HG02610 (cell line): ENCODE data around the gene STOM.

ENCODE experiments used
- ATAC-seq: cut with Tn5 transposase; IDR thresholded peaks from one replicate; pipeline ENCODE4 v1.9.1; 2021; ENCODE audit warnings: mild to moderate bottlenecking, moderate library complexity; ENCODE audit not compliant: unreplicated experiment

STOM gene

DNA sequence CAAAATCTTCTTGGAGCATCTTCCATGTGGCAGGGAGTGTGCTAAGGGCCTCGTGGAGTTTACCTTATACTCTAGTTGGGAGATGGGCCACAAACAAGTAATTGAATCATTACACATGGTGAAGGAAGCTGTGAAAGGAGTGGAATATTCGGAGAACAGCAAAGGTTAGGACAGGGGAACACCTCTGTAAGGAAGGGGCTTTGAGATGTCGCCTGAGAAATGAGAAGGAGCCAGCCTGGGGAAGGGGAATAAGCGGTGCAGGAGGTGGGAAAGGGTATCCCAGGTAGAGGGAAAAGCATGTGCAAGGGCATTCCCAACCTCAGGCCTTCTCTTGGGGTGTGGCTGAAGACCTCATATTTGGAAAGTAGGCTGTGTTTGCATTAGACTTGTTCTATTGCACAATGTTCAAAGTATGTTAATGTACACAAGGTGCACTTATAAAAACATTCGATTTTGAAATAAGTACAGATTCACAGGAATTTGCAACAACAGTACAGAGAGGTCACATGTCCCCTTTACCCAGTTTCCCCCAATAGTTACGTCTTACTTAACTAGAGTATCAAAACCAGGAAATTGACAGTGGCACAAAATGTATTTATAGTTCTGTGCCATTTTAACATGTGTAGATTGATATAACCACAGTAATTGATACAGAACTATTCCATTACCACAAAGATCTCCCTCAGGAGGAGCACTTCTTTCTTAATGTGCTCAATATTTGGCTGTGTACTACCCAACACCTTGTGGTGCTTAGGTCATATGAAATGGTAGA, 2.4 kb upstream of the STOM start:
- ATAC-seq: no peak

DNA sequence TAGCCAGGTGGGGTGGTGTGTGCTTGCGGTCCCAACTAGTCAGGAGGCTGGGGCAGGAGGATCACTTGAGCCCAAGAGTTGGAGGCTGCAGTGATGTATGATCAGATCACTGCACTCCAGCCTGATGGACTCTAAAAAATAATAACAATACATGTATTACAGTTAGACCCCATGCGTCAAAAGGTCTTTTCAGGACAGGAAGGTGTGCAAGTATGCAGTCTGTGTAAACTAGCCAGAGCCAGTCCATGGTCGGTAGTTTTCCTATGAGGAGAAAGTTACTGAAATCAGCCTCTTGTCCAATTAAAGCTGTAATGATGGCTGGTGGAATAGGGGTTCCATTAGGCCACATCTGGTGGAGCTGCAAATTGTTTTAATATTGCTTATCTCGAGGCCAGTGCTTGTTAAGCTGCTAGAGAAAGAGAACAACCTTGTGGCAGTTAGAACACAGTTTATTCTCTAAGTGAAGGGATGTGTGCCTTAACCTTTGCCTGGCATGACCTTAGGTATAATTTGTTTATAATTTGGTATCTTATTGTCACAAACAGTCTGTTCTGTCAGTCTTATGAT, 1.5 kb upstream of the STOM start:
- no peak for ATAC-seq

DNA sequence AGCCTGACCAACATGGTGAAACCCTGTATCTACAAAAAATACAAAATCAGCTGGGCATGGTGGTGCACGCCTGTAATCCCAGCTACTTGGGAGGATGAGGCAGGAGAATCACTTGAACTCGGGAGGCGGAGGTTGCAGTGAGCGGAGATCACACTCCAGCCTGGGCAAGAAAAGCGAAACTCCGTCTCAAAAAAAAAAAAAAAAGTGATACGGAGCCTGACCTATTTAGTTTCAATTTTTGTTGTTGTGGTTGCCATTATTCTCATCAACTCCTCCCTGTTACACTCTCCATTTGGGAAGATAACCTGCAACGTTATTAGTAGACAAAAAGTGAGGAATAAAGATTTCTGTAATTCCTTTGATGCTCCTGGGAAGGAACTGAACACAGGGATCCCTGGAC, 1.3 kb downstream of the STOM start:
- no peak for ATAC-seq

DNA sequence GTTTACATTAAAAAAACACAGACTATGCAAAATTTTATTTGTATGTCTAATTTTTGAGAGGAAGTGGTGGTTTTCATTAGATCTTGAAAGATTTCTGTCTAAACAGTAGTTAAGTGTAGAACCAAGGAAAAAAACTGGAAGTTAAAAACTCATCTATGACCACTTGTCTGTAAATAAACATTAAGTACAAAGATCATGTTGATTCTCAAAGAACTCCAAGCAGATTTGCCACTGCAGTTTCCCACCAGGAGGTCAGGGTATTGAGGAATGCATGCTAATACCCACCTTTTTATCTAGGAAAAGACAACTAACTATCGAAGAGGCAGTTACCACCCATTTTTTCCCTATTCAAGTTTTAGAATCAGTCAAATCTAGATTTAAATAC, 1.9 kb downstream of the STOM start:
- ATAC-seq: no peak

DNA sequence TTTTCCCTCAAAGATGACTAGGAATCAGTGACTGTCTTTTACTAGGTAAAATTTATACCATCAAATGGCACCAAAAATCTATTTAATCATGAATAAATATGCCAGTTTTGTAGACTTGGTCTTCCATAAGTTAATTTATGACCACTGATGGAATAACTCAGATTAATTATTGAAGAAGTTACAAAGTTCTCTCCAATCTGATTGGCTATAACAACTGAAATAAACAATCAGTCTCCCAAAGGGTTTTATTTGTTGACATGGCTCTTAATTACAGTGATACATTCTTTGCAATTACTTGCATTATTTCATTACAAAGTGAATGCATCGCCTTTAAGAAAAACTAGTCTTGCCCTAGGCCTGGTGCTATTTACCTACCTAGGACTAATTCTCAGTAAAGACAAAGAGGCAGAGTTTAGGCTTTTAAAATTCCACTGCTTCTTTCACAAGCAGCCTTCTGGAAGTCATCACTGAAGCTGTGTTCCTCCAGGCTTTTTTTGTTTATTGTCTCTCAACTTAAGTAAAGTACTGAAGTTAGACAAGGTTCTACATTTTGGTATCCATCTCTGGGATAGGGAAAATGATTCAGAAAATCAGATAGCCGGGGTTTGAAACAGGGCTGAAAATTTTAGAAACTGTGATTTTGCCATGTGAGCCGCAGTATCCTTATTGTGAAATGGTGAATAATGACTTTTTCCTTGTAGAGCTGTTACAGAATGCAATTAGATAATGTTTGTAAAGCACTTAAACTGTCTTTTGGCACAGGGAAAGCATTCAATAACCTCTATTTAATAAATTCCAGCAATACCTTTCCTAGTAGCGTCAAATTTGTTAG, 2.5 kb downstream of the STOM start:
- no peak for ATAC-seq

DNA sequence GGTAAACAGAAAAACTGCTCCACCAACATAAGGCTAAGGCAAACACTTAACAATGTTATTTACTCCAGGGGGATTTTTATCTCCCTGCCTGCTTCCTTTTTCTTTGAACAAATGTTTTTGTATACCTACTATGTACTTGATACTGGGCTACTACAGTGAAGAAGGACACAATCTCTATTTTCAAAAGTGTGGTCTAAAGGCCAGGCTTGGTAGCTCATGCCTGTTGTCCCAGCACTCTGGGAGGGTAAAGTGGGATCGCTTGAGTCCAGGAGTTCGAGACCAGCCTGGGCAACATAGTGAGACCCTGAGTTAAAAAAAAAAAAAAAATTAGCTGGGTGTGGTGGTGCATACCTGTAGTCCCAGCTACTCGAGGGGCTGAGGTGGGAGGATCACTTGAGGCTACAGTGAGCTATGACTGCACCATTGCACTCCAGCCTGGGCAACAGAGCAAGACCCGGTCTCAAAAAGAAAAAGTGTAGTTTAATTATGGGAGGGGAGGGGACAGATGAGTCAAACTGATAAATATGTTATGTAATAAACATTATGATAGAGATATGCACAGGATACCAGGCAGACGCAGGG, 3.3 kb downstream of the STOM start:
- ATAC-seq: no peak

DNA sequence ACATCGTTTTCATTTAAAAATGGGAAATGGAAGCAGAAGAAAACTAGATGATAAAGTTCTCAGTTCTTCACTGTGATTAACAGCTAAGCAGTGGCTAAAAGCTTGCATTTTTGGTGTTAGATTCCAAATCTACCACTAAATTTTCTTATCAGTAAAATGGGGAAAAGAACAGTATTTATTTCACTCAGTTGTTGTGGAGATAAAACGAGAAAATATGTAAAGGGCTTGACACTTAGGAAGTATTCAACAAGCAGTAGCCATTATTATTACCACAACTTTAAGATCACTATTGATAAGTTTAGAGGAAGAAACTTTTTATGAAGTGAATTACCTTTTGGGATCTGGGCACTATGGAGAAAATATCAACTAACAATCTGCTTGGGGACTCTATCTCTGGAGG, 4.5 kb downstream of the STOM start:
- no peak for ATAC-seq

DNA sequence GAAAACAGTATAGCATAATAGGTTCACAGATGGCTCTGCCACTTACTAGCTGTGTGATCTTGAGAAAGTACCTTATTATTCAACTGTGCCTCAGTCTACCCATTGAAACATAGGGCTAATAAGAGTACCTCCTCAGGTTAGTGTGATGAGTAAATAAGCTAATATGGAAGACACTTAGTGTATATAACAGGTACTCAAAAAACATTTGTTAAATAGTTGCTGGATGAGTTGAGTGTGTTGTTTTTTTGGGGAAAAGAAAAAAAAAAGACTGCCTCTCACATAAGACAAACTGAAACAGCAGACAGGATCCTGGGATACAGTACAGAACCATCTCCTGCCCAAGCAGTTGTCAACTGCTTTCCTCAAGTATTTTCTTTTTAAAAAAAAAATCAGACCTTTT, 5.2 kb downstream of the STOM start:
- ATAC-seq: no peak

DNA sequence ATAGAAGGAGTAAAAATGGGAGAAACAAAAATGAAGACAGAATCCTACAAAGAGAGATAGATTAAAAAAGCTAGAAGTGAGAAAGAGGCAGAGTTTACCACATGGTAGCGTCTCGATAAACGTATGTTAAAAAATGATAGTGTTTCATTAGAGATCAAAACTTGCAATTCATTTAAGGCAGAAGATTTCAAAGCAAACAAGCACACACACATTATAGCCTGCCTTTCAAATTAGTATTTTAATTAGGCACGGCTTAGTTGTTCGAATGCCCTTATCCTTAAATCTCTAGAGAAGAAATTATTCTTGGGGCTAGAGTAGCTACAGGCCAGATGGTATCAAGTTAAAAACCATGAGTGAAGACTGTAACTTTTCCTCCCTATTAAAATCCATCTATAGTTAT, 6.0 kb downstream of the STOM start:
- ATAC-seq: no peak

DNA sequence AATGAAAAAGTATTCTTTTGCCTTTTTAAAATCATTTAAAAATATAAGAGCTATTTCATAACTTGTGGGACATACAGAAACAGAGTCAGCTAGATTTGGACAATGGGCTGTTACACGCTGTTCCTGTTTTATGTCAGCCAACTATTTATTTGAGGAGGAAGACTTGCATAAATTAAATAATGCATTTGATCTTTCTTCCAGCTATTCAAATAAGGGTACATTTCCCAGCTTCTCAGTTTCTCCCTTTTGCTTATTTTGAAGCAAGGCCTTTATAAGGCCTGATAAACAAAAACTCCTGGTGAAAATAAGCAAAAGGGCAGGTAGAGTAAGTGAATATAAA, 6.5 kb downstream of the STOM start:
- no peak for ATAC-seq

DNA sequence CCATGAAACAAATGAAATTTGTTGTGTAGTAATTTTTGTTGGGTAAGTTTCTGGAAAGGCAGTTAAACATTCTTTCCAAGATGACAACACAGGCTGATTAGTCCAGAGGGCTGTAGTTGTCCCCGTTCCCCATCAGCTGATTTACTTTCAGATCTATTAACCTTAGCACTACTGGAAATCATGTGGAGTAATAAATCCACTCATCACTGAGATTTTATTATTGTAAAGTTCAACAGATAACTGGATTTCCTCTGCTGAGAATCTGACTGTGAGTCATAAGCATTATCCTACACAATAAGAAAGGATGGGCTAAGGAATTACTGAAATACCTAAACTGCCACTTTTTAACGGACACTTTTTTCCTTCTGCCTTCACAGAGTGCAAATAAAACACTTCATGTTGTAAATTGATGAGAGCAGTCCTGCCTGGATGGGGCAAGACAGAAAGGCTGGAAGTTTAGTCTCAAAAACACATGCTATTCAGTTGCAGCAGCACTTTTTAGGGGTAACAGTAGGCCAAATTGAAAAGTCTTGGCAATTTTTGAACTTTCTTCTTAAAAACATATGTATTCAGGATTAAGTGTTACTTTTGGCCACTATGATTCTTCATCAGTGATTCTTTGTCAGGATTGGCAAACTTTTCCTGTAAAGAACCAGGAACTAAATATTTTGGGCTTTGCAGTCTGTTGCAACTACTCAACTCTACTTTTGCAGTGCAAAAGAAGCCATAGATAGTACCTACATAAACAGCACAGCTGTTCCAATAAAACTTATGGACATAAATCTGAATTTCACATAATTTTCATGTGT, 7.0 kb downstream of the STOM start:
- no peak for ATAC-seq

DNA sequence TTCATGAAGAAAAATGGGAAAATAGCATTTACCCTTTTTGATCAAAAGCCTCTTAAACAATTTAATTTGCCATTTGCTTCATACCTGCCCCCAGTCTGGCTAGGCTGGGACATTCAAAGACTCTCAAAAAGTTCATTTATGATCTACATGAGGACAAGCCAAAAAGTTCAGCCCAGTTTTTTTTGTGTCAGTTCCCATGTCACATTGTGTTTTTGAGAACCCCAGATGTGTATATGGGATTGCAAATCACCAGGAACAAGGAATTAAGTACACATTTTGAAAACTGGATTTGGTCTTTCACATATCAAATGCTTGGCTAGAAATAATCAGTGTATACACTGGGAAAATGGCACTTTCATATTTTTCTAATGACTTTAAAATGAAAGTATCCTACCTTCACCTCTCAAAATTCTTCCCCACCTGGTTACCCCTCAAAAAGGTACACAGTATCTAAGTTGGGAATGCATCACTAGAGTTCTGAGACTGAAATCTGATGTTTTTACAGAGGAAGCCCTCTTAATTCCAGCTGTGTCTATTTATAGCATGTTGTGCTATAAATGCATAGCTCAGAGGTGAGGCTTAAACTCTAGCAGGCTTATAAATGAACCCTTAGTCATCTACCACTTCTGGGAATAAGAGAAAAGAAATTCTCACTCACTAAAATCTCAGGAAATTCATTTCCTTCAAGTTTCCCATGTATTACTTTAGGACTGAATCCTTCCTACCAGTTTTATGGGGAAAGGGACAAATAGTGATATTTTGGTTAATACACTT, 9.3 kb downstream of the STOM start:
- no peak for ATAC-seq

DNA sequence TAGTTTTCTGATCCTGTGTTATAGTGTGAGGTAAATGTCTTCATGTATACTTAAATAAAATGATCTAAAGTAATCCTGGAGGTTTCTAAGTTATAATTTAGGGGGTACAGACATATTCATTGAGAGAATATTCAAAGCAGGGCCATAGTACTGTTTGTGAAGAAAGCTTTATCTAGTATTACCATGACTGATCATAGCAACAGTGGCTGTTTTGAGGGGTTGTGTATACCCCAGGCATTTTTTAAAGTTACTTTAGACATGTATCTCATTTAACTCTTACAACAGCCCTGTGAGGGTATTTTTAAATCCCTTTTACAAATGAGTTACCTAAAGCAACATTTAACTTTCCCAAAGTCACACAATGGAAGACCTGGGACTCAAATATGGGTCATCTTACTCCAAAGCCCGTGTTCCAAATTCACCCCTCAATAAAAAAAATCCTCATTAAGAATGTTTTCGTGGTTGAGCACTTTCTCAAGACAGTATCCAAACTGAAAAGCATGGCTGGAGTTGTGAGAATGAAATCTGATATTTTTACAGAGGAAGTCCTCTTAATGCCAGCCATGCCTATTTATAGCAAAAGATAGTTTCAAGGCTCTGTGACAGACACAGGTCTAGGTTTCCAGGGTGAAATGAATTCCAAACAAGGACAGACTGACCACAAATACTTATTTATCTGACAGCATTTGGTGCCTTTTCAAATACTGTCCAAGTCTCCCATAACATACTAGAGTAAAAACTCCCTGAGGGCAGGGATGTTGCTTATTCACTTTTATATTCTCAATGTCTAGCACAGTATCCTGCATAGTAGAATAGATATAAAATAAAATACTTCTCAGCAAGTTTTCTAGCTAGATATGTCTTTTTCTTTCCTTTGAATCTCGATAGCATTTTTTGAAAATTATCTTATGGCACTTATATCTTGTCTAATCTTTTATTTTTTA, 10.4 kb downstream of the STOM start:
- ATAC-seq: peak; percentile 30

DNA sequence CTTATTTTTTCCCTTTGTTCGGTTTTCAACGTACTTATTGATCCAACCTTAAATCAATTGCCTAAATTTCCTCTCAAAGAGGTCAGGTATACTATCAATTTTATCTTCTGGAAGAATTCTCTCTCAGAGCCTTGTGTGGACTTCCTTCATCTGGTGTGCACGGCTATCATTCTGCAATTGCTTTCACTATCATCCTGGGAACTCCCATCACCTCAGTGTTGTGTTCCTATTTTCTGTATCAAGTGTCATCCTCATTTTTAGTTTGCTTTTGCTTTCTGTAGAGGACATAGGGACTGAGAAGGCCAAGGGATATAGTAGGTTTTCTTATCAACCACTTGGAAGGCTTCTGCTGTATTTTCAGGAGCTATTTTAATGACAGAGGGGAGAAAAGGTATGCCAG, 11.3 kb downstream of the STOM start:
- ATAC-seq: peak; percentile 63

DNA sequence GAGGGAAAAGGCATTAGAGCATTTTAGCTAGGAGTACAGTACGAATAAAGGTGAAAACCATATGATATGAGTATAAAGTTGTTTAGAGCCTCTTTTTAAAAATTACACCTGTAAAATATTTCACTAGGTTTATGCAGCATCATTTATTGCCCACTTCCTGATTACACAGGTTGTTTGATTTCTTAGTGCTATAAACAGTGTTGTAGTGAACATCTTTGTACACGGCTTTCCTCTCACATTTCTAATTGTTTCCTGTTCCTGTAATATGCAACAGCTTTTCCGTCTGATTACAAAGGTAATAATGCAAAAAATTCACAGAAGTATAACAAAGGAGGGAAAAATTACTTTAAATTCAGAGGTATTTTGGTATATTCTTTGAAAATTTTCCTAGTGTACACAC, 13.0 kb downstream of the STOM start:
- ATAC-seq: no peak

DNA sequence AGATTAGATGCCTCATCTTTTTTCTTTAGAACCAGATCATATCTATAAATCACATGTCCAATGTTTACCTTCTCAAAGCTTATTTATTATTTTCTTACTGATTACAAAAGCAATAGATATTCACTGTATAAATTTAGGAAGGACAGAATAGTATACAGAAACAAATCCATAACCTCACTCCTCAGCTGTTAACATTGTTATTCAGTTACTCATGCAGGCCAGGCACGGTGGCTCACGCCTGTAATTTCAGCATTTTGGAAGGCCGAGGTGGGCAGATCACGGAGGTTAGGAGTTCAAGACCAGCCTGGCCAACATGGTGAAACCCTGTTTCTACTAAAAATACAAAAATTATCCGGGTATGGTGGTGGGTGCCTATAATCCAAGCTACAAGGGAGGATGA, 15.3 kb downstream of the STOM start:
- no peak for ATAC-seq

DNA sequence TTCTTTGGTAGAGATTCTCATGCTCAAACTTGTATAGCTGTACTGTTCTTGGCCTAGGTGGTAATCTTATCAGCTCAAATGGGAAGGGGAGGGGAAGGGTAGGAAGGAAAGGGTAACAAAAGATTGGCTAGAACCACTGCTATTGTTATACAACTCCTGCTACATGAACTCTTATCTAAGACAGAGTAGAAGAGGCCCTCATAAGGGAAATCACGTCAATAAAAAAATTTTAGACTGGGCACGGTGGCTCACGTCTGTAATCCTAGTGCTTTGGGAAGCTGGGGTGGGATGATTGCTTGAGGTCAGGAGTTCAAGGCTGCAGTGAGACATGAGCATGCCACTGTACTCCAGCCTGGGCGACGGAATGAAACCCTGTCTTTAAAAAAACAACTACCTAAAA, 15.9 kb downstream of the STOM start:
- ATAC-seq: peak; percentile 5

DNA sequence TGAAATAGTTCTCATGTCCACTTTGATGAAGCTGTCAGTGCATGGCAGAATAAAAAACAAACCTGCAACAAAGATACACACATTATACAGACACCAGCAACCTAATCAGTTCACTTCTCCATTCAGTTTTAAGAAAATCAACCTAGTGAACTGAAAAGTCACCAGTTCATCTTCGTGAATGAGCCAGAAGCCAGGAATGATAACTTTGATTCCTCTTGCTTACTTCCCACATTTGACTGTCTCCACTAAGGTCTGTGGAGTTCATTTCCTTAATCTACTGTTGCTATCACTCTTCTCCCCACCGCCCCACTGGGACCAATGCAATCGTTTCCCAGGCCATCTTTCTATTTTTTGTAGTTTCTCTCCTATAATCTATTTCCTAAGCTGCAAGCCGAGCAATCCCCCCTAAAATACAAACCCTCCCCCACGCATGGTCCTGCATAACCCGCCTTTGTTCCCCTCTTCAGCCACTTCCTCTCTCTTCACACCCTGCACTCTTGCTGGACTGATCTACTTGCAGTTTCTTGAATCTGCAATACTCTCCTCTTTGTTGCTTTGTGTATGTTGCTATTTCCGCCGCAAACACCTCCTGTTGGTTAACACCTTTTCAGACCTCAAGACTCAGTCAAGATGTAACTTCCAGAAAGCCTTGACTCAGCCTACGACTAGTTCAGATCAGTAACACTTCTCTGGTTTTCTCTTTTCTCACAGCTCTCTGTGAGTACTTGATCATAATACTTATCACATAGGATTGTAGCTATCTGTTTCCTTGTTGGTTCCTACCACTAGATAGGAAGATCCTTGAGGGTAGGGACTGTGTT, 16.6 kb downstream of the STOM start:
- ATAC-seq: peak; percentile 98
